K562 (cell line): ENCODE measurements around the gene ARHGEF4. TPM values are rescaled to one million over a fixed set of nuclear protein-coding genes. Genes with fewer than 3 reads are reported as not detected.

ENCODE experiments used
- ATAC-seq: fragments of 200-7000 bp; cut with Tn5 transposase; 3 replicates; pipeline ENCODE4 v1.9.1; 2020; ENCODE audit warnings: moderate library complexity
- BruUV-seq: library from RNA; stranded (reverse); fragments of 400-500 nt; replicated peaks from 2 replicates; lab custom pipeline; 2021; lab: Mats Ljungman, UMichigan
- CTCF ChIA-PET: fragments of 300-600 bp; formaldehyde crosslinking; extraction: SDS; loops from one replicate; lab custom pipeline; 2021; ENCODE audit warnings: low intra/inter-chr PET ratio; lab: Yijun Ruan, JAX
- POLR2A ChIA-PET: fragments of 300-600, 350-650 bp; sonication (Branson Sonifier 250); formaldehyde crosslinking; extraction: SDS; loops from one replicate; lab custom pipeline; 2021; ENCODE audit warnings: antibody characterized with exemption, inconsistent platforms; lab: Yijun Ruan, JAX
- DNase-seq, 4 experiments: peaks; one replicate each; pipeline versions ENCODE4 v3.0.0 to v3.0.0-alpha.2; 2011 to 2018; ENCODE audit warnings: low spot score in 3 of 4, mixed read lengths in 3 of 4; ENCODE audit errors: extremely low read depth in 1 of 4
- FAIRE-seq: peaks from 2 replicates; lab custom pipeline; 2011; peaks lifted over from hg19 to GRCh38; lab: Jason Lieb, UNC
- H2AFZ ChIP-seq: 2 replicates; pipeline ENCODE4 v1.6.0; 2011; ENCODE audit warnings: low read depth, low read length, control low read depth, inconsistent platforms
- H3K27ac ChIP-seq: fragments of 200-600 bp; 3 replicates; pipeline ENCODE4 v1.8.0; 2011; ENCODE audit warnings: low read depth, mild to moderate bottlenecking, control low read depth, inconsistent platforms, low read length, moderate library complexity, mixed read lengths; ENCODE audit errors: extremely low read depth
- H3K27me3 ChIP-seq, 2 experiments: fragments of 300-600 bp in 1 of 2; 2 replicates in 1 of 2; 3 replicates in 1 of 2; pipeline versions ENCODE4 v1.6.0 to v1.8.0; 2011; ENCODE audit warnings: inconsistent platforms in 2 of 2, low read length in 2 of 2, mild to moderate bottlenecking in 1 of 2, mixed read lengths in 1 of 2, moderate library complexity in 1 of 2; ENCODE audit not compliant: control insufficient read depth in 2 of 2, insufficient read depth in 2 of 2
- H3K36me3 ChIP-seq: fragments of 300-600 bp; 3 replicates; pipeline ENCODE4 v1.8.0; 2011; ENCODE audit warnings: mild to moderate bottlenecking, low read length, inconsistent platforms; ENCODE audit not compliant: control insufficient read depth, insufficient read depth
- H3K4me1 ChIP-seq, 2 experiments: fragments of 200-600 bp in 1 of 2; replicated peaks in 1 of 2; 2 replicates in 1 of 2; 3 replicates in 1 of 2; pipeline versions ENCODE4 v1.5.1 to v1.8.0; 2011; ENCODE audit warnings: inconsistent platforms in 2 of 2, low read length in 2 of 2, mild to moderate bottlenecking in 1 of 2, mixed read lengths in 1 of 2, moderate library complexity in 1 of 2; ENCODE audit not compliant: control insufficient read depth in 2 of 2, insufficient read depth in 2 of 2
- H3K4me2 ChIP-seq: 2 replicates; pipeline ENCODE4 v1.6.1; 2011; ENCODE audit warnings: low read length, control low read depth, inconsistent platforms, mixed read lengths; ENCODE audit not compliant: insufficient read depth
- H3K4me3 ChIP-seq: fragments of 200-600 bp; sonication (generic), shearing (Covaris generic); 2 replicates; pipeline ENCODE4 v1.5.1; 2016; ENCODE audit warnings: control low read depth, inconsistent platforms
- H3K79me2 ChIP-seq: fragments of 200-600 bp; 3 replicates; pipeline ENCODE4 v1.8.0; 2011; ENCODE audit warnings: low read length, inconsistent platforms; ENCODE audit not compliant: control insufficient read depth, insufficient read depth
- H3K9ac ChIP-seq, 2 experiments: 2 replicates each; pipeline versions ENCODE4 v1.6.0 to v1.6.1; 2011; ENCODE audit warnings: low read depth in 2 of 2, low read length in 2 of 2, control low read depth in 1 of 2, inconsistent platforms in 1 of 2, mild to moderate bottlenecking in 1 of 2, mixed read lengths in 1 of 2; ENCODE audit not compliant: insufficient read depth in 1 of 2
- H3K9me1 ChIP-seq: one replicate; pipeline ENCODE4 v1.6.0; 2011; ENCODE audit warnings: inconsistent platforms, mild to moderate bottlenecking, low read length, moderate library complexity; ENCODE audit not compliant: control insufficient read depth, insufficient read depth
- H3K9me3 ChIP-seq: replicated peaks from 2 replicates; pipeline ENCODE4 v1.5.1; 2011; ENCODE audit warnings: low read depth, low read length, inconsistent platforms; ENCODE audit not compliant: control insufficient read depth, insufficient read depth
- H4K20me1 ChIP-seq: replicated peaks from 2 replicates; pipeline ENCODE4 v1.6.1; 2011; ENCODE audit warnings: low read length, inconsistent platforms, mixed read lengths; ENCODE audit not compliant: control insufficient read depth, insufficient read depth
- CEBPZ ChIP-seq: fragments of 150-350 bp; IDR thresholded peaks from 2 replicates; pipeline ENCODE4 v1.6.1; 2014; ENCODE audit warnings: low read depth, mild to moderate bottlenecking, low read length, borderline replicate concordance
- CREB1 ChIP-seq, 2 experiments: sonication (generic) in 1 of 2; formaldehyde crosslinking in 1 of 2; IDR thresholded peaks; 2 replicates each; pipeline versions ENCODE4 v1.6.1 to v1.8.0; 2012 to 2022; ENCODE audit warnings: inconsistent platforms in 1 of 2, mild to moderate bottlenecking in 1 of 2, missing genetic modification reagents in 1 of 2, moderate library complexity in 1 of 2
- E2F1 ChIP-seq: sonication (generic); formaldehyde crosslinking; IDR thresholded peaks from 2 replicates; pipeline ENCODE4 v1.8.1; 2023; ENCODE audit warnings: mild to moderate bottlenecking, missing genetic modification reagents, moderate library complexity
- ELK3 ChIP-seq: fragments of 450-650 bp; formaldehyde crosslinking; IDR thresholded peaks from 2 replicates; pipeline ENCODE4 v1.4.0; 2020; ENCODE audit warnings: mild to moderate bottlenecking
- HOMEZ ChIP-seq: fragments of 250-450 bp; sonication (Bioruptor Pico); IDR thresholded peaks from 2 replicates; pipeline ENCODE4 v1.4.0; 2020; ENCODE audit warnings: mild to moderate bottlenecking, moderate library complexity
- MYNN ChIP-seq, 2 experiments: sonication (generic); formaldehyde crosslinking in 1 of 2; IDR thresholded peaks; 2 replicates each; pipeline versions ENCODE4 v1.5.0 to v1.6.1; 2016 to 2020; ENCODE audit warnings: antibody characterized with exemption in 1 of 2, missing genetic modification reagents in 1 of 2
- NCOA1 ChIP-seq: fragments of 450-650 bp; IDR thresholded peaks from 2 replicates; pipeline ENCODE4 v1.6.1; 2016; ENCODE audit warnings: low read depth
- NONO ChIP-seq, 2 experiments: fragments of 200-400 bp in 1 of 2; fragments of 450-650 bp in 1 of 2; formaldehyde crosslinking in 1 of 2; IDR thresholded peaks; 2 replicates each; pipeline ENCODE4 v1.6.1; 2017; ENCODE audit warnings: low read depth in 2 of 2, mild to moderate bottlenecking in 2 of 2, moderate library complexity in 2 of 2, low read length in 1 of 2
- NR4A1 ChIP-seq, 2 experiments: fragments of 250-450 bp in 1 of 2; fragments of 450-650 bp in 1 of 2; sonication (Bioruptor Pico) in 1 of 2; IDR thresholded peaks; 2 replicates each; pipeline versions ENCODE4 v1.4.0 to v1.6.1; 2016 to 2020; ENCODE audit warnings: mild to moderate bottlenecking in 2 of 2, missing compliant biosample characterization in 1 of 2, missing genetic modification characterization in 1 of 2, moderate library complexity in 1 of 2
- POLR2A ChIP-seq: fragments of 450-650 bp; conservative IDR thresholded peaks from 2 replicates; pipeline ENCODE4 v1.6.1; 2016
- POLR3G ChIP-seq: IDR thresholded peaks from 2 replicates; pipeline ENCODE4 v1.6.1; 2011; ENCODE audit not compliant: insufficient read length, insufficient replicate concordance; ENCODE audit errors: extremely low read depth
- SAFB ChIP-seq: fragments of 200-400 bp; formaldehyde crosslinking; IDR thresholded peaks from 2 replicates; pipeline ENCODE4 v1.6.1; 2017; ENCODE audit warnings: low read depth, low read length, borderline replicate concordance
- WGBS: fragments of 100-300 bp; shearing (Covaris generic); methylation state at CpG from one replicate; pipeline ENCODE4 v1.1.6; 2016; ENCODE audit warnings: low coverage, mixed read lengths; ENCODE audit not compliant: insufficient coverage; ENCODE audit errors: missing lambda C conversion rate; 5-methylcytosine and 5-hydroxymethylcytosine counted together
- in situ Hi-C: fragments of 300-500 bp; cut with MboI; formaldehyde crosslinking; loops from 4 replicates; pipeline ENCODE4 v1.15.0; 2018; ENCODE audit warnings: inconsistent platforms, mixed read lengths
- intact Hi-C: fragments of 100-400 bp; cut with micrococcal nuclease; formaldehyde crosslinking; loops from 2 replicates; pipeline ENCODE4 v1.14.2; 2022
- polyA plus RNA-seq, 8 experiments: library from polyadenylated mRNA; depleted of rRNA in 4 of 8; stranded (reverse) in 5 of 8; unstranded in 3 of 8; fragments of >200 nt; fragmentation: Nextera tagmentation in 2 of 8; fragmentation: Illumina TruSeq in 1 of 8; extraction: Ambion mirVana in 2 of 8; extraction: Trizol in 1 of 8; gene quantifications; 2 replicates each; pipeline versions ENCODE4 v1.2.1 to v1.2.3, GENCODE V29; 2011 to 2014; ENCODE audit warnings: inconsistent platforms in 1 of 8, missing spikeins in 1 of 8
- total RNA-seq, 7 experiments: library from RNA; depleted of rRNA in 6 of 7; stranded (reverse); fragments of >200 nt in 6 of 7; fragmentation: Illumina TruSeq in 2 of 7; extraction: Trizol in 2 of 7; gene quantifications; 2 replicates each; pipeline versions ENCODE4 v1.2.1 to v1.2.3, GENCODE V29; 2011 to 2021; ENCODE audit warnings: low replicate concordance in 1 of 7

The ARHGEF4 gene
- total and polyA plus RNA-seq, 9 of the 15 experiments (the other 6 are each of a cell fraction or from before 2014, with no cell fraction given) = not detected

- H2AFZ ChIP-seq = no peak overlapping the region
- H3K4me1 ChIP-seq = peaks cover 2 to 13% of the 10 kb centered on the region in 2 experiments; a peak in 4 of 5 replicates
- no peak overlapping the region for H3K9ac ChIP-seq
- TF ChIP-seq NONO (IDR thresholded peaks at IDR 0.05; ENCODE audit: low read depth in 2 of 2, low read length in 1 of 2) (no peak), MYNN (IDR thresholded peaks at IDR 0.05) (no peak), MYNN (CRISPR knock-in tag; IDR thresholded peaks at IDR 0.05) (no peak), HOMEZ (CRISPR knock-in tag) (no peak), CREB1 (IDR thresholded peaks at IDR 0.05) (no peak), CREB1 (CRISPR knock-in tag; IDR thresholded peaks at IDR 0.05) (no peak), POLR3G (no peak), POLR2A (no peak), NCOA1 (no peak), E2F1 (CRISPR knock-in tag) (no peak), ELK3 (no peak), SAFB (no peak), CEBPZ (no peak), NR4A1 (CRISPR knock-in tag; IDR thresholded peaks at IDR 0.05) (no peak), NR4A1 (tag; IDR thresholded peaks at IDR 0.05) (no peak)
- TF ChIP-seq, all 486 proteins: peak for 0
- H3K4me2 ChIP-seq = no peak overlapping the region
- ChIA-PET POLR2A (no interaction called here), CTCF (no interaction called here)
- DNase-seq = no peak
- peaks cover 3 to 49% of the 10 kb centered on the region in 2 experiments; a peak in 4 of 5 replicates for H3K27me3 ChIP-seq
- intact Hi-C loops = loop anchor here (10.0 kb wide), 1 partner anchor 1439 kb away; no protein-coding TSS in a partner anchor
- H3K9me1 ChIP-seq = no peaks in the 10 kb centered on the region
- no peak for FAIRE-seq
- BruUV-seq = no TSS peak
- H3K79me2 ChIP-seq = no peaks in the 10 kb centered on the region
- H3K9me3 ChIP-seq = no peaks in the 10 kb centered on the region
- no peak overlapping the region for H3K4me3 ChIP-seq
- 0% methylated on average over 1 of the region's 1 CpG for WGBS
- ATAC-seq = no peak
- in situ Hi-C loops = no loop called here
- H3K27ac ChIP-seq = no peak overlapping the region
- no peaks in the 10 kb centered on the region for H3K36me3 ChIP-seq
- peaks cover 8% of the 10 kb centered on the region; the same call in 1 of the 2 replicates for H4K20me1 ChIP-seq
Measured at GRCh38 chr2:131033786-131034121, 197.0 kb downstream of the ARHGEF4 start.
